OCI-LY3 (cell line): ENCODE results near the gene GARIN3.

ENCODE experiments used
- H2AFZ ChIP-seq: fragments of 200-600, 300-600 bp; shearing (Covaris generic); 2 replicates; pipeline ENCODE4 v1.6.0; 2014; ENCODE audit warnings: antibody characterized with exemption, low read depth, low read length
- H3K27ac ChIP-seq: fragments of 200-600, 300-600 bp; sonication (generic); 2 replicates; pipeline ENCODE4 v1.5.1; 2014; ENCODE audit warnings: mild to moderate bottlenecking, low read length, moderate library complexity, mixed read lengths
- H3K27me3 ChIP-seq: fragments of 200-600, 300-600 bp; sonication (generic); 2 replicates; pipeline ENCODE4 v1.6.1; 2014; ENCODE audit warnings: low read depth, low read length, mixed read lengths
- H3K36me3 ChIP-seq: fragments of 200-600, 300-600 bp; sonication (generic); replicated peaks from 2 replicates; pipeline ENCODE3; 2014; ENCODE audit warnings: low read depth, low read length, mixed read lengths
- H3K4me1 ChIP-seq: fragments of 300-600, 200-600 bp; sonication (generic); 2 replicates; pipeline ENCODE4 v1.6.1; 2014; ENCODE audit warnings: low read length, mixed read lengths
- H3K4me2 ChIP-seq: fragments of 200-600, 300-600 bp; sonication (generic); 2 replicates; pipeline ENCODE4 v1.6.1; 2014; ENCODE audit warnings: low read length, mixed read lengths
- H3K4me3 ChIP-seq: fragments of 300-600, 200-600 bp; sonication (generic); 2 replicates; pipeline ENCODE4 v1.5.1; 2014; ENCODE audit warnings: antibody characterized with exemption, mild to moderate bottlenecking, low read length, moderate library complexity
- H3K79me2 ChIP-seq: fragments of 300-600, 200-600 bp; shearing (Covaris generic); 2 replicates; pipeline ENCODE4 v1.6.1; 2014; ENCODE audit warnings: mild to moderate bottlenecking, low read length, mixed read lengths
- H3K9ac ChIP-seq: fragments of 300-600, 200-600 bp; shearing (Covaris generic); 2 replicates; pipeline ENCODE4 v1.6.0; 2014; ENCODE audit warnings: mild to moderate bottlenecking, low read length, moderate library complexity
- H3K9me3 ChIP-seq: fragments of 200-600, 300-600 bp; shearing (Covaris generic); 2 replicates; pipeline ENCODE4 v1.6.1; 2014; ENCODE audit warnings: low read length, mixed read lengths; ENCODE audit not compliant: insufficient read depth
- H4K20me1 ChIP-seq: fragments of 200-600, 300-600 bp; sonication (generic); 2 replicates; pipeline ENCODE4 v1.6.1; 2016; ENCODE audit warnings: low read length, mixed read lengths; ENCODE audit not compliant: insufficient read depth
- EZH2phosphoT487 ChIP-seq: fragments of 200-600 bp; shearing (Covaris generic); IDR thresholded peaks from 2 replicates; pipeline ENCODE4 v1.6.1; 2018; ENCODE audit warnings: antibody characterized with exemption, mixed run types, low read depth
- TF ChIP-seq, protein P1 (sequence below): fragments of 200-600, 300-600 bp; sonication (generic); IDR thresholded peaks from 2 replicates; pipeline ENCODE4 v1.5.1; 2014; ENCODE audit warnings: antibody characterized with exemption, low read length, low read depth

Gene GARIN3

DNA sequence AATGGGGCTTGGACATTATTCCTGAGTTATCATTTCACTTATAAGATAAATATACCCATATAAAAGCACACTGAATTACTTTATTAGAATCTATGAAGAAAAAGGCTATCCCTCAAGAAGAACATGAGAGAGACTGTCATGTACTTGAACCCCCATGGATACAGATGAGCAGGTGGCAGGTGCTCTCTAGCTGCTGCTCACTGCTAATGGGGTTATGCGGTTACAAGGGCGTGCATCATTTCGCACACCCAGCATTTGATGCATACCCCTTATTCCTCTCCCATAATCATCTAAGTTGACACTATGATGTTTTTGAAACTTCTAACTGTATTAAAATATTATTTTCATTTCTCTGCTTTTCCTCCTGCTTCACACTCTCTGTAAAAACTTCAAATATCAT, 31.0 kb upstream of the GARIN3 start:
- Histone ChIP-seq H3K9me3 (no peaks in the 10 kb centered on the region), H4K20me1 (no peaks in the 10 kb centered on the region), H3K4me2 (no peak overlapping the region), H3K9ac (no peak overlapping the region), H3K79me2 (no peaks in the 10 kb centered on the region), H3K4me3 (no peak overlapping the region), H3K27me3 (no peaks in the 10 kb centered on the region), H2AFZ (no peak overlapping the region), H3K36me3 (no peaks in the 10 kb centered on the region), H3K27ac (no peak overlapping the region), H3K4me1 (no peaks in the 10 kb centered on the region)
- no peak for TF ChIP-seq EZH2phosphoT487
- TF ChIP-seq, protein P1, sequence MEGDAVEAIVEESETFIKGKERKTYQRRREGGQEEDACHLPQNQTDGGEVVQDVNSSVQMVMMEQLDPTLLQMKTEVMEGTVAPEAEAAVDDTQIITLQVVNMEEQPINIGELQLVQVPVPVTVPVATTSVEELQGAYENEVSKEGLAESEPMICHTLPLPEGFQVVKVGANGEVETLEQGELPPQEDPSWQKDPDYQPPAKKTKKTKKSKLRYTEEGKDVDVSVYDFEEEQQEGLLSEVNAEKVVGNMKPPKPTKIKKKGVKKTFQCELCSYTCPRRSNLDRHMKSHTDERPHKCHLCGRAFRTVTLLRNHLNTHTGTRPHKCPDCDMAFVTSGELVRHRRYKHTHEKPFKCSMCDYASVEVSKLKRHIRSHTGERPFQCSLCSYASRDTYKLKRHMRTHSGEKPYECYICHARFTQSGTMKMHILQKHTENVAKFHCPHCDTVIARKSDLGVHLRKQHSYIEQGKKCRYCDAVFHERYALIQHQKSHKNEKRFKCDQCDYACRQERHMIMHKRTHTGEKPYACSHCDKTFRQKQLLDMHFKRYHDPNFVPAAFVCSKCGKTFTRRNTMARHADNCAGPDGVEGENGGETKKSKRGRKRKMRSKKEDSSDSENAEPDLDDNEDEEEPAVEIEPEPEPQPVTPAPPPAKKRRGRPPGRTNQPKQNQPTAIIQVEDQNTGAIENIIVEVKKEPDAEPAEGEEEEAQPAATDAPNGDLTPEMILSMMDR, result no peak

DNA sequence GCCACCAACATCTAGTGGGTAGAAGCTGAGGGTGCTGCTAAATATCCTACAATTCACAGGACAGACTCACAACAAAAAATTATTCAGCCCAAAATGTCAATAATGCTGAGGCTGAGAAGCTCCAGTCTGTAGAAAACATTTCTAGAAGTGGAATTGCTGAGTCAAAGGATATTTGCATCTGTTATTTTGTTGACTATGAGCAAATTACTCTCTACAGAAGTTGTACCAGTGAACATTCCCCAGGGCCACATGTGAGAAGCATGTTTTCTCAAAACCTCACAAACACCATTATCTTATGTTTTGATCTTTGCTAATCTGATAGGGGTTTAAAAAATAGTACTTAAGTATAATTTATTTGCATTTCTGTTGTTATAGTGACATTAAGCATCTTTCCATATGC, 30.0 kb upstream of the GARIN3 start:
- Histone ChIP-seq H2AFZ (no peak overlapping the region), H3K4me3 (no peak overlapping the region), H3K9ac (no peak overlapping the region), H3K79me2 (no peaks in the 10 kb centered on the region), H3K36me3 (no peaks in the 10 kb centered on the region), H3K27me3 (no peaks in the 10 kb centered on the region), H3K4me1 (no peaks in the 10 kb centered on the region), H3K27ac (no peak overlapping the region), H4K20me1 (no peaks in the 10 kb centered on the region), H3K9me3 (no peaks in the 10 kb centered on the region), H3K4me2 (no peak overlapping the region)
- TF ChIP-seq, protein P1, result no peak
- TF ChIP-seq EZH2phosphoT487, result no peak

DNA sequence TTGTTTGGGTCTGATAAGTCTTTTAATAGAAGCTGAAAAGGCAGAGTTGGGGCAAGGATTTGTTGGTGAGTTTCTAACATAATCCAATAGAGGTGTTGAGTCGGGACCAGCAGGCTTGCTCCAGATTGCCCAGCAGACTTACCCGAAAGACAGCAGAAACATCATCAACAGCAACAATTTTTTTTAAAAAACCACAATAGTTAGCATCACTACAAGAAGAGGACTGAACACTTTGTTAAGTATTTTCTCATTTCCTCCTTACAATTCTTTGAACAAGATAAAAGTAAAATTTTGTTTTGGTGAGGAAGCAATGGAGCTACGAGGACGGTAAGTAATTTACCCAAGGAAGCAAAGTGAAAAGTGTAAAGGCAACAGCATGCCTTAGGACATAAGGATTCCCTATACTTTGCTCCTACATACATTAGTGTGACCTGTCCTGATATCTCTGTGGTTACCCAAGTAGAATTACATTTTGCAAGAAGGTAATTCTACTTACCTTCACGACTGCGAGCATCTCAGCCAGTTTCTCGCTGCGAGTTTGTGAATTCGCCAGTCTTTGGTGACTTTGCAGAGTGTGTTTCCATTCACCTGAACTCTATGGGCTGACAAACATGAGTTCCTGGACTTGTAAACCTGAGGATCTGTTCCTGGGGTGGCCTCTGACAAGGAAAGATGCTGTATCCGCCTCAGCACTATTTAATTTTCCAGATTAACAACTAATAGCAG, 27.8 kb upstream of the GARIN3 start:
- H3K27ac ChIP-seq, result no peak overlapping the region
- H3K27me3 ChIP-seq, result no peaks in the 10 kb centered on the region
- no peak overlapping the region for H2AFZ ChIP-seq
- H3K79me2 ChIP-seq, result no peaks in the 10 kb centered on the region
- H3K36me3 ChIP-seq, result no peaks in the 10 kb centered on the region
- H3K4me2 ChIP-seq, result no peak overlapping the region
- no peak overlapping the region for H3K4me3 ChIP-seq
- no peaks in the 10 kb centered on the region for H3K4me1 ChIP-seq
- no peaks in the 10 kb centered on the region for H4K20me1 ChIP-seq
- no peak overlapping the region for H3K9ac ChIP-seq
- no peaks in the 10 kb centered on the region for H3K9me3 ChIP-seq
- TF ChIP-seq EZH2phosphoT487, result no peak
- TF ChIP-seq, protein P1, result no peak

DNA sequence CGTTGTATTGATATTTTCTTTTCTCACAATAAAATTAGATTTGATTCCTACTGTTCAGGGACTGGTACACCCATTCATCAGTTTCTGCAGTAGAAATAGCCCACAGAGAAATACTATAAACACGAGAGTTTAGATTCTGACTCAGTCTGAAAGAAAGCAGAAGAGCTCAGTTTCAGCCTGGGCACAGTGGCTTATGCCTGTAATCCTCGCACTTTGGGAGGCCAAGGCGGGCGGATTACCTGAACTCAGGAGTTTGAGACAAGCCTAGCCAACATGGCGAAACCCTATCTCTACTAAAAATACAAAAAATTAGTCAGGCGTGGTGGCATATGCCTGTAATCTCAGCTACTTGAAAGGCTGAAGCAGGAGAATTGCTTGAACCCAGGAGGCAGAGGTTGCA, 23.2 kb upstream of the GARIN3 start:
- no peaks in the 10 kb centered on the region for H3K36me3 ChIP-seq
- no peaks in the 10 kb centered on the region for H3K4me1 ChIP-seq
- no peak overlapping the region for H3K4me3 ChIP-seq
- H3K27ac ChIP-seq, result no peak overlapping the region
- no peak overlapping the region for H3K9ac ChIP-seq
- no peaks in the 10 kb centered on the region for H3K27me3 ChIP-seq
- H2AFZ ChIP-seq, result no peak overlapping the region
- no peak for TF ChIP-seq EZH2phosphoT487
- TF ChIP-seq, protein P1, result no peak
- H3K79me2 ChIP-seq, result no peaks in the 10 kb centered on the region
- H4K20me1 ChIP-seq, result no peaks in the 10 kb centered on the region
- H3K4me2 ChIP-seq, result no peak overlapping the region
- no peaks in the 10 kb centered on the region for H3K9me3 ChIP-seq
